Thoracic aorta (tissue), 2 donors: Measurements from ENCODE around the gene ACOX3. TPM values are rescaled to one million over a fixed set of nuclear protein-coding genes. Genes with fewer than 3 reads are reported as not detected.
"Not testable (repeated sequence)": the region's sequence is repeated elsewhere in the genome, so short reads cannot be mapped to it uniquely, and the experiment has no call there.

Experiments used
- ATAC-seq: fragments of 150-250 bp; one replicate; pipeline ENCODE4 v1.8.0; 2017; ENCODE audit warnings: low read depth; ENCODE audit not compliant: insufficient number of reproducible peaks, low FRiP score
- DNase-seq: peaks from one replicate; pipeline ENCODE4 v3.0.0-alpha.2; 2020; ENCODE audit warnings: low spot score
- H3K27ac ChIP-seq, 2 donors: fragments of 200-600 bp; sonication (generic); 1 replicate in 1 of 2; 2 replicates in 1 of 2; pipeline ENCODE4 v1.5.1; 2016; ENCODE audit warnings: mild to moderate bottlenecking in 2 of 2, moderate library complexity in 2 of 2
- H3K27me3 ChIP-seq: fragments of 200-600 bp; sonication (generic); replicated peaks from 2 replicates; pipeline ENCODE4 v1.6.0; 2016; ENCODE audit warnings: mild to moderate bottlenecking; ENCODE audit not compliant: insufficient read depth
- H3K36me3 ChIP-seq: fragments of 200-600 bp; sonication (generic); one replicate; pipeline ENCODE4 v1.5.1; 2016
- H3K4me1 ChIP-seq, 2 donors: fragments of 200-600 bp; sonication (generic); 1 replicate in 1 of 2; 2 replicates in 1 of 2; pipeline versions ENCODE4 v1.5.1 to v1.6.0; 2016; ENCODE audit warnings: low read depth in 2 of 2, mild to moderate bottlenecking in 1 of 2; ENCODE audit not compliant: control insufficient read depth in 1 of 2
- H3K4me3 ChIP-seq: fragments of 200-600 bp; sonication (generic); 2 replicates; pipeline ENCODE4 v1.5.1; 2016; ENCODE audit warnings: mild to moderate bottlenecking
- H3K9me3 ChIP-seq: fragments of 200-600 bp; sonication (generic); 2 replicates; pipeline ENCODE4 v1.5.1; 2016
- total RNA-seq, 2 donors: library from RNA; depleted of rRNA; stranded (reverse); fragments of >200 nt; gene quantifications; one replicate each; pipeline versions ENCODE4 v1.1.0 to v1.2.3, GENCODE V29; 2016
- TF ChIP-seq, protein P1 (sequence below): fragments of 200-600 bp; sonication (generic); IDR thresholded peaks from one replicate; pipeline ENCODE4 v1.5.1; 2019; ENCODE audit warnings: antibody characterized with exemption

ACOX3 gene
- total RNA-seq, 2 donors from 2014 or later = 47.8 to 72.7 TPM

- TF ChIP-seq, protein P1, sequence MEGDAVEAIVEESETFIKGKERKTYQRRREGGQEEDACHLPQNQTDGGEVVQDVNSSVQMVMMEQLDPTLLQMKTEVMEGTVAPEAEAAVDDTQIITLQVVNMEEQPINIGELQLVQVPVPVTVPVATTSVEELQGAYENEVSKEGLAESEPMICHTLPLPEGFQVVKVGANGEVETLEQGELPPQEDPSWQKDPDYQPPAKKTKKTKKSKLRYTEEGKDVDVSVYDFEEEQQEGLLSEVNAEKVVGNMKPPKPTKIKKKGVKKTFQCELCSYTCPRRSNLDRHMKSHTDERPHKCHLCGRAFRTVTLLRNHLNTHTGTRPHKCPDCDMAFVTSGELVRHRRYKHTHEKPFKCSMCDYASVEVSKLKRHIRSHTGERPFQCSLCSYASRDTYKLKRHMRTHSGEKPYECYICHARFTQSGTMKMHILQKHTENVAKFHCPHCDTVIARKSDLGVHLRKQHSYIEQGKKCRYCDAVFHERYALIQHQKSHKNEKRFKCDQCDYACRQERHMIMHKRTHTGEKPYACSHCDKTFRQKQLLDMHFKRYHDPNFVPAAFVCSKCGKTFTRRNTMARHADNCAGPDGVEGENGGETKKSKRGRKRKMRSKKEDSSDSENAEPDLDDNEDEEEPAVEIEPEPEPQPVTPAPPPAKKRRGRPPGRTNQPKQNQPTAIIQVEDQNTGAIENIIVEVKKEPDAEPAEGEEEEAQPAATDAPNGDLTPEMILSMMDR = peak; percentile 32
- Histone ChIP-seq H3K9me3 (no peaks in the 10 kb centered on the region), H3K27ac (peak overlapping the region; percentile 90 to 95), H3K4me3 (peak overlapping the region; percentile 99), H3K27me3 (no peaks in the 10 kb centered on the region), H3K4me1 (peaks cover 16 to 32% of the 10 kb centered on the region in 2 donors), H3K36me3 (peaks cover 5% of the 10 kb centered on the region)
- DNase-seq (peak; percentile 45), ATAC-seq (peak; percentile 80)
These were observed 12.0 kb downstream of the ACOX3 start for GRCh38 chr4:8428288-8429097.

- TF ChIP-seq, protein P1 = no peak
- ATAC-seq = peak; percentile 68
- DNase-seq = peak; percentile 21
- Histone ChIP-seq H3K27me3 (no peaks in the 10 kb centered on the region), H3K27ac (peak overlapping the region; percentile 90 to 95), H3K4me1 (peaks cover 16 to 32% of the 10 kb centered on the region in 2 donors), H3K9me3 (no peaks in the 10 kb centered on the region), H3K36me3 (peaks cover 5% of the 10 kb centered on the region), H3K4me3 (peak overlapping the region; percentile 99)
These were observed 12.7 kb downstream of the ACOX3 start for GRCh38 chr4:8427761-8428287.

DNA sequence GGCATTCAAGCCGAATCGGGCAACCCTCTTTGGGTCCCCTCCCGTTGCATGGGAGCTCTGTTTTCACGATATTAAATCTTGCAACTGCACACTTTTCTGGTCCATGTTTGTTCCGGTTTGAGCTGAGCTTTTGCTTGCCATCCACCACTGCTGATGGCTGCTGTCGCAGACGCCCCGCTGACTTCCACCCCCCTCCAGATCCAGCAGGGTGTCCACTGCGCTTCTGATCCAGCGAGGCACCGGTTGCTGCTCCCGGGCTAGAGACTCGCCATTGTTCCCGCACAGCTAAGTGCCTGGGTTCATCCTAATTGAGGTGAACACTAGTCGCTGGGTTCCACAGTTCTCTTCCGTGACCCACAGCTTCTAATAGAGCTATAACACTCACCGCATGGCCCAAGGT is 13.3 kb downstream of the ACOX3 start:
- Histone ChIP-seq H3K4me3 (peak overlapping the region; percentile 99), H3K4me1 (peaks cover 16 to 32% of the 10 kb centered on the region in 2 donors), H3K36me3 (peaks cover 5% of the 10 kb centered on the region), H3K27ac (peak overlapping the region; percentile 90 to 95), H3K27me3 (no peaks in the 10 kb centered on the region), H3K9me3 (no peaks in the 10 kb centered on the region)
- TF ChIP-seq, protein P1 = no peak
- ATAC-seq (no peak), DNase-seq (no peak)

DNA sequence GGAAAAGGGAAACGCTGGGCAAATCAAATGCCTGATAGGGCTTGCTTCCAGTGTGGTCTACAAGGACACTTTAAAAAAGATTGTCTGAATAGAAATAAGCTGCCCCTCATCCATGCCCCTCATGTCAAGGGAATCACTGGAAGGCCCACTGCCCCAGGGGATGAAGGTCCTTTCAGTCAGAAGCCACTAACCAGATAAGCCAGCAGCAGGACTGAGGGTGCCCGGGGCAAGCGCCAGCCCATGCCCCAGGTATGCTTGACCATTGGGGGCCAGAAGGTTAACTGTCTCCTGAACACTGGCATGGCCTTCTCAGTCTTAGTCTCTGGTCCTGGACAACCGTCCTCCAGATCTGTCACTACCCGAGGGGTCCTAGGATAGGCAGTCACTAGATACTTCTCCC is 17.7 kb downstream of the ACOX3 start:
- Histone ChIP-seq H3K27ac (no peak overlapping the region), H3K4me1 (peaks cover 20 to 38% of the 10 kb centered on the region in 2 donors), H3K36me3 (peaks cover 5% of the 10 kb centered on the region), H3K4me3 (no peak overlapping the region), H3K27me3 (no peaks in the 10 kb centered on the region), H3K9me3 (no peaks in the 10 kb centered on the region)
- TF ChIP-seq, protein P1 = no peak
- DNase-seq = no peak
- no peak for ATAC-seq

DNA sequence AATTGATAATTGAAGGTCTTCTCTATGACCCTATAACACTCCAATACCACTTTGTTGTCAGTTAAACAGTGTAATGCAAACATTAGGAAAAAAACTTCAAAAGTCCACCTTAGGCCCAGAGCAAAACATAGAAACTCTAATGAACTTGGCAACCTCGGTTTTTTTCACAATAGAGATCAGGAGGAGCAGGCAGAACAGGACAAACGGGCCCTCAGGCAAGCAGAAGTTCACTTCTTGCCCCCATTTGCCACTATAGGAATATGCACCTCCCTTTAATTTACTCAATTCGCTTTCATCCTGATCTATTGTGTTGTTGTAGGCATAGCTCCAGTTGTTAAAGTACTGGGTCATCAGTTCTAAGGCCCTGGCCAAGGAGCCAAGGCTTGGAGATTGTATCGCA is 18.2 kb downstream of the ACOX3 start:
- Histone ChIP-seq H3K27ac (no peak overlapping the region), H3K4me3 (no peak overlapping the region), H3K27me3 (no peaks in the 10 kb centered on the region), H3K9me3 (no peaks in the 10 kb centered on the region), H3K36me3 (peaks cover 5% of the 10 kb centered on the region), H3K4me1 (peaks cover 16 to 33% of the 10 kb centered on the region in 2 donors)
- no peak for DNase-seq
- TF ChIP-seq, protein P1 = no peak
- ATAC-seq = no peak

GRCh38 chr4:8420151-8420550 is 20.4 kb downstream of the ACOX3 start:
- not testable (repeated sequence) for ATAC-seq
- H3K27ac ChIP-seq = peak overlapping the region in 1 of 2 donors; percentile 36

More at GRCh38 chr4:8420151-8420550, 20.4 kb downstream of the ACOX3 start:
- not testable (repeated sequence) for H3K4me3 ChIP-seq, DNase-seq, H3K27me3 ChIP-seq, H3K9me3 ChIP-seq
- Histone ChIP-seq H3K4me1 (peaks cover 8 to 13% of the 10 kb centered on the region in 2 donors), H3K36me3 (peaks cover 14% of the 10 kb centered on the region)
